Duodenal mucosa (tissue), 2 donors: Measurements from ENCODE around the gene CDK5R1.
"Not testable (repeated sequence)": the region's sequence is repeated elsewhere in the genome, so short reads cannot be mapped to it uniquely, and the experiment has no call there.

ENCODE experiments used
- H3K27ac ChIP-seq: one replicate; pipeline ENCODE4 v1.7.0; 2013; ENCODE audit warnings: low read depth, low read length
- H3K27me3 ChIP-seq, 2 donors: one replicate each; pipeline ENCODE4 v1.7.0; 2013; ENCODE audit warnings: low read length in 2 of 2, control low read depth in 1 of 2; ENCODE audit not compliant: insufficient read depth in 2 of 2, control insufficient read depth in 1 of 2
- H3K36me3 ChIP-seq, 2 donors: one replicate each; pipeline ENCODE4 v1.7.0; 2013; ENCODE audit warnings: low read length in 2 of 2, control low read depth in 1 of 2; ENCODE audit not compliant: insufficient read depth in 2 of 2, control insufficient read depth in 1 of 2
- H3K4me1 ChIP-seq, 2 donors: one replicate each; pipeline ENCODE4 v1.7.0; 2013; ENCODE audit warnings: low read length in 2 of 2, control low read depth in 1 of 2; ENCODE audit not compliant: insufficient read depth in 2 of 2, control insufficient read depth in 1 of 2
- H3K4me3 ChIP-seq, 2 donors: one replicate each; pipeline ENCODE4 v1.7.0; 2013; ENCODE audit warnings: low read length in 2 of 2, low read depth in 1 of 2
- H3K9ac ChIP-seq, 2 donors: one replicate each; pipeline ENCODE4 v1.7.0; 2013; ENCODE audit warnings: low read length in 2 of 2, low read depth in 1 of 2
- H3K9me3 ChIP-seq, 2 donors: one replicate each; pipeline ENCODE4 v1.7.0; 2013; ENCODE audit warnings: low read length in 2 of 2, control low read depth in 1 of 2; ENCODE audit not compliant: control insufficient read depth in 1 of 2

CDK5R1 gene

GRCh38 chr17:32520737-32521404 is 34.1 kb downstream of the CDK5R1 start:
- H3K4me1 ChIP-seq: peaks cover 9 to 13% of the 10 kb centered on the region in 2 donors
- no peaks in the 10 kb centered on the region for H3K36me3 ChIP-seq
- no peak overlapping the region for H3K27ac ChIP-seq
- H3K4me3 ChIP-seq: no peak overlapping the region
- peaks cover 0 to 5% of the 10 kb centered on the region in 2 donors for H3K27me3 ChIP-seq
- no peak overlapping the region for H3K9ac ChIP-seq
- no peaks in the 10 kb centered on the region for H3K9me3 ChIP-seq

- Histone ChIP-seq H3K9ac (no peak overlapping the region), H3K4me3 (no peak overlapping the region), H3K36me3 (peaks cover 0 to 4% of the 10 kb centered on the region in 2 donors), H3K4me1 (peaks cover 9 to 13% of the 10 kb centered on the region in 2 donors), H3K9me3 (no peaks in the 10 kb centered on the region), H3K27ac (no peak overlapping the region), H3K27me3 (peaks cover 0 to 5% of the 10 kb centered on the region in 2 donors)
Observed at GRCh38 chr17:32523017-32523680, 36.4 kb downstream of the CDK5R1 start.

- Histone ChIP-seq H3K36me3 (peaks cover 0 to 12% of the 10 kb centered on the region in 2 donors), H3K4me1 (peaks cover 9% of the 10 kb centered on the region in 2 donors), H3K27ac (no peak overlapping the region), H3K9ac (no peak overlapping the region), H3K9me3 (no peaks in the 10 kb centered on the region), H3K27me3 (peaks cover 0 to 5% of the 10 kb centered on the region in 2 donors), H3K4me3 (no peak overlapping the region)
Observed at GRCh38 chr17:32523827-32524552, 37.2 kb downstream of the CDK5R1 start.

DNA sequence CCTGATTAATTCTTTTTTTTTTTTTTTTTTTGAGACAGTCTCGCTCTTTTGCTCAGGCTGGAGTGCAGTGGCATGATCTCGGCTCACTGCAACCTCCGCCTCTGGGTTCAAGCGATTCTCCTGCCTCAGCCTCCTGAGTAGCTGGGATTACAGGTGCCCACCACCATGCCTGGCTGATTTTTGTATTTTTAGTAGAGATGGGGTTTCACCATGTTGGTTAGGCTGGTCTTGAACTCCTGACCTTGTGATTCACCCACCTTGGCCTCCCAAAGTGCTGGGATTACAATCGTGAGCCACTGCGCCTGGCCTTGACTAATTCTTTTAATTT is 37.7 kb downstream of the CDK5R1 start:
- H3K27ac ChIP-seq, H3K9ac ChIP-seq, H3K9me3 ChIP-seq, H3K4me1 ChIP-seq, H3K4me3 ChIP-seq, H3K27me3 ChIP-seq: not testable (repeated sequence)
- peaks cover 0 to 15% of the 10 kb centered on the region in 2 donors for H3K36me3 ChIP-seq

GRCh38 chr17:32525122-32525521 is 38.3 kb downstream of the CDK5R1 start:
- H3K4me3 ChIP-seq: no peak overlapping the region
- H3K4me1 ChIP-seq: peaks cover 4 to 5% of the 10 kb centered on the region in 2 donors
- H3K27me3 ChIP-seq: peaks cover 0 to 5% of the 10 kb centered on the region in 2 donors
- no peak overlapping the region for H3K9ac ChIP-seq
- H3K27ac ChIP-seq: no peak overlapping the region
- no peaks in the 10 kb centered on the region for H3K9me3 ChIP-seq
- H3K36me3 ChIP-seq: peaks cover 0 to 19% of the 10 kb centered on the region in 2 donors

GRCh38 chr17:32527146-32527545 is 40.4 kb downstream of the CDK5R1 start:
- H3K27me3 ChIP-seq: no peaks in the 10 kb centered on the region
- no peak overlapping the region for H3K9ac ChIP-seq
- no peaks in the 10 kb centered on the region for H3K4me1 ChIP-seq
- H3K27ac ChIP-seq: no peak overlapping the region
- peaks cover 0 to 19% of the 10 kb centered on the region in 2 donors for H3K36me3 ChIP-seq
- H3K9me3 ChIP-seq: no peaks in the 10 kb centered on the region
- no peak overlapping the region for H3K4me3 ChIP-seq

DNA sequence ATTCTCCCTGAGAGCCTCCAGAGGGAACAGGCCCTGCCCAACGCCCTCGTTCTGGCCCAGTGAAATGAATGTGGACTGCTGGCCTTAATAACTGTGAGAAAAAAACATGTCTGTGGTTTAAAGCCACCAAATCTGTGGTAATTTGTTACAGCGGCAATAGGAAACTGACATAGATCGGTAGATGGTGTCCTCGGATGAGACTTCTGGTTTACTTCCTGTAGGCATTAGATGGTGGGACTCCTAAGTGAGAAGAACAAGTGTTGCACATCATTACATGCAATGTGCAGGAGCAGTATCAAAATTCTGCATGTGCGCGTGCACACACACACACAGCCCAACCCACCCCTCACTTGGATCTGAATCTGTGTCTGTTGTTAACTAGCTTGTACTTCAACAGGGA is 42.0 kb downstream of the CDK5R1 start:
- Histone ChIP-seq H3K27ac (no peak overlapping the region), H3K9me3 (no peaks in the 10 kb centered on the region), H3K4me1 (no peaks in the 10 kb centered on the region)

GRCh38 chr17:32529604-32530003 is 42.8 kb downstream of the CDK5R1 start:
- Histone ChIP-seq H3K9me3 (no peaks in the 10 kb centered on the region), H3K4me1 (peaks cover 1 to 6% of the 10 kb centered on the region in 2 donors), H3K27me3 (no peaks in the 10 kb centered on the region), H3K4me3 (no peak overlapping the region), H3K9ac (no peak overlapping the region), H3K27ac (no peak overlapping the region), H3K36me3 (peaks cover 0 to 19% of the 10 kb centered on the region in 2 donors)

More for the DNA sequence above, 42.0 kb downstream of the CDK5R1 start:
- Histone ChIP-seq H3K4me3 (no peak overlapping the region), H3K27me3 (no peaks in the 10 kb centered on the region), H3K9ac (no peak overlapping the region), H3K36me3 (peaks cover 0 to 19% of the 10 kb centered on the region in 2 donors)

- no peak overlapping the region for H3K4me3 ChIP-seq
- H3K9me3 ChIP-seq: no peaks in the 10 kb centered on the region
- H3K27ac ChIP-seq: no peak overlapping the region
- H3K9ac ChIP-seq: no peak overlapping the region
- peaks cover 0 to 14% of the 10 kb centered on the region in 2 donors for H3K36me3 ChIP-seq
- H3K4me1 ChIP-seq: peaks cover 4 to 6% of the 10 kb centered on the region in 2 donors
- H3K27me3 ChIP-seq: no peaks in the 10 kb centered on the region
Observed at GRCh38 chr17:32533296-32533695, 46.5 kb downstream of the CDK5R1 start.
